K562 treated with DMSO at 1 percent for 4 hours (cell line): Measurements from ENCODE around the gene CYP4B1. TPM values are rescaled to one million over a fixed set of nuclear protein-coding genes. Genes with fewer than 3 reads are reported as not detected.

Experiments
- total RNA-seq: library from RNA; unstranded; fragments of 300-600 nt; gene quantifications from 2 replicates; pipeline ENCODE4 v1.2.3, GENCODE V29; 2022; ENCODE audit not compliant: insufficient read depth

Gene CYP4B1
- total RNA-seq: not detected in 2 replicates

GRCh38 chr1:46798810-46799209 is at the start of gene CYP4B1:
Gene CYP4B1 (plus strand): TSS chr1:46799046. CDS start chr1:46799082, 36 bp downstream.

Other genes starting within 250 kb of the CYP4B1 start
- not detected in 2 replicates for gene KNCN, start 247.4 kb upstream of the CYP4B1 start, total RNA-seq
- gene MKNK1, start 194.8 kb upstream of the CYP4B1 start, total RNA-seq: 39.8 and 45.9 TPM in 2 replicates
- gene MOB3C, start 182.2 kb upstream of the CYP4B1 start, total RNA-seq: 6.9 and 7.5 TPM in 2 replicates
- 20.3 and 43.3 TPM in 2 replicates for gene ATPAF1, start 130.7 kb upstream of the CYP4B1 start, total RNA-seq
- gene TEX38, start 127.2 kb upstream of the CYP4B1 start, total RNA-seq: not detected in 2 replicates
- 21.8 and 27.7 TPM in 2 replicates for gene EFCAB14, start 79.9 kb upstream of the CYP4B1 start, total RNA-seq
- gene CYP4A11, start 142.4 kb downstream of the CYP4B1 start, total RNA-seq: not detected in 2 replicates
- gene CYP4X1, start 224.6 kb downstream of the CYP4B1 start, total RNA-seq: 0.34 TPM in 1 of 2 replicates, not detected in the other